Hematopoietic multipotent progenitor cell treated with erythropoietin and hydrocortisone succinate and interleukin-3 and kit ligand, for 15 days (in vitro differentiated cells): ENCODE measurements around the gene VN1R4.
"Not testable (repeated sequence)": the region's sequence is repeated elsewhere in the genome, so short reads cannot be mapped to it uniquely, and the experiment has no call there.

Experiments used
- DNase-seq: peaks from one replicate; pipeline ENCODE4 v3.0.0-alpha.2; 2015; ENCODE audit warnings: low spot score

VN1R4 gene

GRCh38 chr19:53267623-53268022 lies at the start of gene VN1R4:
TSS of gene VN1R4 (minus strand) at chr19:53267723. CDS start at chr19:53267665, 58 bp downstream.
- DNase-seq, result not testable (repeated sequence)

GRCh38 chr19:53311897-53312296 lies 44.4 kb upstream of the VN1R4 start:
- no peak for DNase-seq

GRCh38 chr19:53311044-53311443 lies 43.5 kb upstream of the VN1R4 start:
- DNase-seq, result no peak

GRCh38 chr19:53308339-53308811 lies 40.9 kb upstream of the VN1R4 start:
- DNase-seq, result no peak

- not testable (repeated sequence) for DNase-seq
These were observed 33.8 kb upstream of the VN1R4 start for GRCh38 chr19:53301341-53301740.

- DNase-seq, result no peak
These were observed 27.4 kb upstream of the VN1R4 start for GRCh38 chr19:53294786-53295441.

- DNase-seq, result no peak
These were observed 23.4 kb upstream of the VN1R4 start for GRCh38 chr19:53290758-53291549.

DNA sequence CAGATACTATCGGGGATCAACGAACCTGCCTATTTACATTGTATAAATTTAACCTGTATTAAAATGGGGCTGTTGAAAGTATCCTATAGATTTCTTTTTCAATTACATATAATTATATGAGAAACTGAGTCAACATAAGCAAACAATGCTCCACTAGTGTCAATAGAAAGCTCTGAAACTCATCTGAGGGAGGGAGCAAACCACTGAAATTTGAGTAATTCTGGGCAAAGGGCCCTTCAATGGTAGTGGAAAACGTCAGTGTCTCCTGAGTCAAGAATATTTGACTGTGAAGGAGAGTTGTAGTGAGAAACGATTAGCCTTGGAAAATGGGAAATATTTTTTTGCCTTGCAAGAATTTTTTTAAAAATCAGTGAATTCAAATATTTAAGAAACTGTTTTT lies 17.6 kb upstream of the VN1R4 start:
- no peak for DNase-seq

GRCh38 chr19:53281947-53282346 lies 14.4 kb upstream of the VN1R4 start:
- DNase-seq, result not testable (repeated sequence)

GRCh38 chr19:53275480-53275879 lies 8.0 kb upstream of the VN1R4 start:
- DNase-seq, result no peak

GRCh38 chr19:53272044-53272443 lies 4.5 kb upstream of the VN1R4 start:
- DNase-seq, result no peak

GRCh38 chr19:53269861-53270260 lies 2.3 kb upstream of the VN1R4 start:
- not testable (repeated sequence) for DNase-seq

DNA sequence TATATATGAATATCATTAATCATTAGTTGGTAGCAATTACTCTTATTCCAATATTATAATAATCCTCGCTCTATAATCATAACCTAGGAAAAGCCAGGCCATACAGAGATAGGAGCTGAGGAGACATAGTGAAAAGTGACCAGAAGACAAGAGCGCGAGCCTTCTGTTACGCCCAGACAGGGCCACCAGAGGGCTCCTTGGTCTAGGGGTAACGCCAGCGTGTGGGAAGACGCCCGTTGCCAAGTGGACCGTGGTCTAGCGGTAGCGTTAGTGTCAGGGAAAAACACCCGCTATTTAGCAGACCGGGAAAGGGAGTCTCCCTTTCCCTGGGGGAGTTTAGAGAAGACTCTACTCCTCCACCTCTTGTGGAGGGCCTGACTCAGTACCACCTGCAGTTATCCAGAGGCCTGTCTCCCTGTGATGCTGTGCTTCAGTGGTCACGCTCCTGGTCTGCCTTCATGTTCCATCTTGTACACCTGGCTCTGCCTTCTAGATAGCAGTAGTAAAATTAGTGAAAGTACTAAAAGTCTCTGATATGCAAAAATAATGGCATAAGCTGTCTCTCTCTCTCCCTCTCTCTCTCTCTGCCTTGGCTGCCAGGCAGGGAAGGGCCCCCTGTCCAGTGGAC lies 9.7 kb downstream of the VN1R4 start, which contains the start of gene VN1R2:
Gene VN1R2 (plus strand): TSS at position 578 of the 628 bp plus-strand sequence. CDS start 84 bp downstream, outside the sequence.
- not testable (repeated sequence) for DNase-seq

DNA sequence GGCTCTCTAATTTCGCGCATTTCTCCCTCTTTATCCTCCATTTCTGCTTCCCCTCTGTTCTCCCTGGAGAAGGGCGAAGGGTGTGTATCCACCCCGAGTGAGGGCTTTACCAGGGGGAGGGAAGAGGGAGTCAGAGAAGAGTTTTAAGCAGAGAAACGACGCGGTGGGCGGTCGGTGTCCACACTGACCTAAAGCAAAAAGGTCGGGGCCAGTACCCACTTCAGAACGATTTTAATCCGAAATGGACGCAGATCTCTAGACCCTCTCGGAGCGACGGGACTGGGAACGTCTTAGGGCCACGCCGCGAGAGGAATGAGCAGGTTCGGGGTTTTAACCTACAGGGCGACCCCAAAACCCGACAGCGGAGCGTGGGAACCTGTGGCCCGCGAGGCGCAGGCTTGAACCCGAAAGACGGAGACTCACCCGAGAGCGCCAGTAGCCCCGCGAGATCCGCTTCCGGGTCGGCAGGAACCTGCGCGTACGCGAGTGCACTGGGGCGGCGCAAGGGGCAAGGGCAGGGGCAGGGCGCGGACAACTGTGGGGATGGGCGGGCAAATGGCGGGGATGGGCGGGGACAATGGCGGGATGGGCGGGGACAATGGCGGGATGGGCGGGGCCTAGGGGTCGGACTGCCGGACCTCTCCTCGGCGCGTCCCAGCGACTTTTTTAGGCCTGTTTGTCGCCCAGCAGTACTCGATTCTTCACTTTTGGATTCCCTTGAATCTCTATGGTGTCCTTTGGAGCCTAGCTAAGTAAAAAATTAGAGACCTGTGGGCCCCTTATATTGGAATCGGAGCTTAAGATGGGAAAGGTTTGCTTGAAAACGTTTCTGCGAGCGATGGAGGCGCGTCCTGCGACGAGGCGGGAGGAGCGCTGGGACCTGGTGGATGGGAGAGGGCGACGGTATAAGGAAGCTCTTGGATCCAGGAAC lies 12.8 kb downstream of the VN1R4 start, which contains the start of gene ZNF677:
Gene ZNF677 (minus strand): TSS at position 463 of the 931 bp plus-strand sequence. CDS start 3,323 bp downstream, outside the sequence.
- peak; percentile 47 for DNase-seq

GRCh38 chr19:53246498-53246897 lies 21.0 kb downstream of the VN1R4 start:
- no peak for DNase-seq

- DNase-seq, result no peak
These were observed 30.3 kb downstream of the VN1R4 start for GRCh38 chr19:53237114-53237777.

DNA sequence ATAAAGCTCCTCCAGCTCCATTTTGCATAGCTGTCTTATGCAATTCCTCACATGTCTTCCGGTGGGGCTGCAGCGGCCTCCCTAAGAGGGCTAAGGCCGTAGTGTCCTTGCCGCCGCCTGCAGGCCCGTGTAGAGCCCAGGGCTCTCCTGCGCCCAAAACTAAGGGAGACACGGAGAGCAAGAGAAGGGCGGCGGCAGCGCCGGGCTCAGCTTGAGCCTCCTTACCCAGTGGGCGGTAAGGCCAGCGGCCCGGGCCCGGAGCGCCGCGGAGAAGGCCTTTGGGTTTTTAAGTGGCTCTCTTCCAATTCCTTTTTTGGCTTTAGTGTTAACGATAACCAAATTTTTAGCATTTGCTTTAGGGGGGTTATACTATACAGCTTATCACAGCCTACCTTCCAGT lies 42.9 kb downstream of the VN1R4 start:
- DNase-seq, result no peak

- not testable (repeated sequence) for DNase-seq
These were observed 44.8 kb downstream of the VN1R4 start for GRCh38 chr19:53222716-53223115.
